Sigmoid colon (tissue), 7 donors: ENCODE results near the gene TMPRSS4. TPM values are rescaled to one million over a fixed set of nuclear protein-coding genes. Genes with fewer than 3 reads are reported as not detected.

Experiments
- DNase-seq: peaks from one replicate; pipeline ENCODE4 v3.0.0-alpha.2; 2019
- H3K27ac ChIP-seq, 4 donors: fragments of 200-600 bp; sonication (generic); one replicate each; pipeline ENCODE4 v1.5.1; 2016 to 2019; ENCODE audit warnings: mild to moderate bottlenecking in 1 of 4
- H3K27me3 ChIP-seq, 3 donors: fragments of 200-600 bp; sonication (generic); one replicate each; pipeline ENCODE4 v1.5.1; 2019; ENCODE audit warnings: mild to moderate bottlenecking in 1 of 3
- H3K36me3 ChIP-seq, 4 donors: fragments of 200-600 bp; sonication (generic); one replicate each; pipeline ENCODE4 v1.5.1; 2016 to 2019
- H3K4me1 ChIP-seq, 4 donors: fragments of 200-600 bp; sonication (generic); one replicate each; pipeline ENCODE4 v1.5.1; 2017 to 2019
- H3K4me3 ChIP-seq, 4 donors: fragments of 200-600 bp; sonication (generic); one replicate each; pipeline ENCODE4 v1.5.1; 2017 to 2019; ENCODE audit warnings: mild to moderate bottlenecking in 2 of 4, moderate library complexity in 1 of 4
- H3K9me3 ChIP-seq, 4 donors: fragments of 200-600 bp in 3 of 4; sonication (generic) in 3 of 4; one replicate each; pipeline versions ENCODE4 v1.5.1 to v1.6.1; 2013 to 2019
- EP300 ChIP-seq, 4 donors: sonication (generic); formaldehyde crosslinking; IDR thresholded peaks; one replicate each; pipeline ENCODE4 v1.6.1; 2017; ENCODE audit warnings: antibody characterized with exemption in 4 of 4
- POLR2A ChIP-seq, 2 donors: fragments of 450-650 bp; IDR thresholded peaks; one replicate each; pipeline ENCODE4 v1.6.1; 2016; ENCODE audit warnings: antibody characterized with exemption in 2 of 2, mild to moderate bottlenecking in 2 of 2, moderate library complexity in 2 of 2
- POLR2AphosphoS5 ChIP-seq, 4 donors: sonication (generic); formaldehyde crosslinking; IDR thresholded peaks; one replicate each; pipeline ENCODE4 v1.6.1; 2017; ENCODE audit warnings: antibody characterized with exemption in 4 of 4
- WGBS, 2 donors: extraction: QIAGEN DNeasy Blood & Tissue Kit; methylation state at CpG; one replicate each; pipeline ENCODE4 v1.1.7; 2013; 5-methylcytosine and 5-hydroxymethylcytosine counted together
- intact Hi-C: fragments of 100-400 bp; cut with DNase I; formaldehyde crosslinking; loops from one replicate; pipeline ENCODE4 v1.15.1; 2023
- polyA plus RNA-seq, 3 donors: library from polyadenylated mRNA; stranded (reverse); fragments of 200-250 nt; gene quantifications; one replicate each; pipeline ENCODE4 v1.2.3, GENCODE V29; 2013
- total RNA-seq, 4 donors: library from RNA; depleted of rRNA; stranded (reverse); fragments of >200 nt; gene quantifications; one replicate each; pipeline ENCODE4 v1.1.0, GENCODE V29; 2016
- TF ChIP-seq, protein P1 (sequence below), 4 experiments: fragments of 450-650 bp in 3 of 4; fragments of 200-600 bp in 1 of 4; IDR thresholded peaks; one replicate each; pipeline ENCODE4 v1.5.1; 2016 to 2019; ENCODE audit warnings: antibody characterized with exemption in 4 of 4, mild to moderate bottlenecking in 3 of 4, moderate library complexity in 2 of 4
- donor health status: healthy with polysubstance abuse.
- donor health status: Bipolar disorder and iron deficiency.
- donor health status: healthy.

TMPRSS4 gene
- total and polyA plus RNA-seq, 7 donors: 1.4 to 134 (median 84.6) TPM; not detected in 3

DNA sequence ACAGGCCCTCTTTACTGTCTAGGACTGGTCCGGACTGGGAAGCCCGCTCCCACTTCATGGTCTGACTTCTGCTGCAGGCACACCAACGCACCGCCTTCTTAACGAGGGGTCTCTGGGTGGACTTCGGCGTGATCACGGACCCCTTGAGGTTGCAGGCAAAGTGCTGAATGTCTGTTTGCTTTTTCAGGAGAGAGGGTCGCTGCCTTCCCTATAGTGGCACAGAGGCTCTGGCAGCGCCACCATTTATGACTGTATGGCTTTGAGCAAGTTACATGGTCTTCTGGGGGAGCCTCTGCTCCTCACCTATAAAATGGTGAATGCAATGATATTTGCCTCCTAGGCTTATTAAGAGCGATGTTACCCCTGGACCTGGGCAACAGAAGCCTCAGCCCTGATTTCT, 77.1 kb downstream of the TMPRSS4 start:
- peaks cover 0 to 29% (median 24%) of the 10 kb centered on the region in 4 donors for H3K4me1 ChIP-seq
- TF ChIP-seq POLR2AphosphoS5 (IDR thresholded peaks at IDR 0.05) (no peak), POLR2A (IDR thresholded peaks at IDR 0.05) (no peak), EP300 (IDR thresholded peaks at IDR 0.05) (no peak)
- TF ChIP-seq, protein P1, sequence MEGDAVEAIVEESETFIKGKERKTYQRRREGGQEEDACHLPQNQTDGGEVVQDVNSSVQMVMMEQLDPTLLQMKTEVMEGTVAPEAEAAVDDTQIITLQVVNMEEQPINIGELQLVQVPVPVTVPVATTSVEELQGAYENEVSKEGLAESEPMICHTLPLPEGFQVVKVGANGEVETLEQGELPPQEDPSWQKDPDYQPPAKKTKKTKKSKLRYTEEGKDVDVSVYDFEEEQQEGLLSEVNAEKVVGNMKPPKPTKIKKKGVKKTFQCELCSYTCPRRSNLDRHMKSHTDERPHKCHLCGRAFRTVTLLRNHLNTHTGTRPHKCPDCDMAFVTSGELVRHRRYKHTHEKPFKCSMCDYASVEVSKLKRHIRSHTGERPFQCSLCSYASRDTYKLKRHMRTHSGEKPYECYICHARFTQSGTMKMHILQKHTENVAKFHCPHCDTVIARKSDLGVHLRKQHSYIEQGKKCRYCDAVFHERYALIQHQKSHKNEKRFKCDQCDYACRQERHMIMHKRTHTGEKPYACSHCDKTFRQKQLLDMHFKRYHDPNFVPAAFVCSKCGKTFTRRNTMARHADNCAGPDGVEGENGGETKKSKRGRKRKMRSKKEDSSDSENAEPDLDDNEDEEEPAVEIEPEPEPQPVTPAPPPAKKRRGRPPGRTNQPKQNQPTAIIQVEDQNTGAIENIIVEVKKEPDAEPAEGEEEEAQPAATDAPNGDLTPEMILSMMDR (IDR thresholded peaks at IDR 0.05): no peak
- no peaks in the 10 kb centered on the region for H3K36me3 ChIP-seq
- DNase-seq: no peak
- H3K9me3 ChIP-seq: no peaks in the 10 kb centered on the region
- 85 to 86% methylated on average over 11 of the region's 11 CpGs for WGBS, 2 donors
- H3K27ac ChIP-seq: no peak overlapping the region
- H3K27me3 ChIP-seq: peaks cover 7 to 76% (median 49%) of the 10 kb centered on the region in 3 donors
- intact Hi-C loops: no loop called here
- H3K4me3 ChIP-seq: no peak overlapping the region

GRCh38 chr11:118154641-118155040, 77.8 kb downstream of the TMPRSS4 start:
- H3K27me3 ChIP-seq: peaks cover 7 to 80% (median 49%) of the 10 kb centered on the region in 3 donors
- WGBS, 2 donors: 92 to 100% methylated on average over 1 of the region's 1 CpG
- peaks cover 0 to 29% (median 24%) of the 10 kb centered on the region in 4 donors for H3K4me1 ChIP-seq

DNA sequence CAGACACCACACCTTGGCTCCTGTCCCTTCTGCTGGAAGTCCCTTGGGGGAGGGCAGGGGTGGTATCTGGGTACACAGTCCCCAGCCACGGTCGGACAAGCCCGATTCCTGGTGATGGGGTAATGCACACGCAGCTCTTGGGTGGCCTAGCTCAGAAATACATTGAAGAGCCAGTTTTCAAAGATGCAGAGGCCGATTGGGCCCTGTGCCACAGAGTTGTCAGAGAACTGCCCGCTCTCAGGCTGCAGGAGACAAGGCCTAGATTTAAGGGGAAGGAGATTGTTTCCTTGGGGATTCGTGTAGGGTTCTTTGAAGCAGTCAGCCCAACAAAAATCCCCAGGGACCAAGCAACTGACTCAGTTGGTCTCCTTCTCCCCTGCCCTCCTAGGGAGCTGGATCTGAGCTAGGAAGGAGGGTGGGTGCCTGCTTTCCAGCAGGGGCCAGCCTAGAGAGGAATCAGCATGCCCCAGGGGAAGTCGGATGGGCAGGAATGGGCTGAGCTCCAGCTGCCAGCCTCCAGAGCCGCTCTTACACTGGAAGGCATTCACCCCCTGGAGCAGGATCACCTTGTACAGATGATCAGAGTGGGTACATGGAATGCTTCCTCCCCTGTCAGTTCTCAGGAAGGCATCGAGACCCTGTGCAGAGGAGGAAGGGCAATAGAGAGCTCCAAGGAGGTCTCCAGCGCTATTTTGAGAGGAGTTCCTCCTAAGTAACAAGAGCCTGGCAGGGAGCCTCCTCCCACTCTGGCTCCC, 79.1 kb downstream of the TMPRSS4 start:
- Histone ChIP-seq H3K27me3 (peaks cover 7 to 85% (median 49%) of the 10 kb centered on the region in 3 donors), H3K4me3 (no peak overlapping the region), H3K9me3 (no peaks in the 10 kb centered on the region), H3K27ac (no peak overlapping the region), H3K36me3 (no peaks in the 10 kb centered on the region), H3K4me1 (peaks cover 0 to 29% (median 24%) of the 10 kb centered on the region in 4 donors)
- intact Hi-C loops: no loop called here
- 59 to 63% methylated on average over 11 of the region's 11 CpGs for WGBS, 2 donors
- no peak for DNase-seq
- TF ChIP-seq, protein P1 (IDR thresholded peaks at IDR 0.05): no peak
- TF ChIP-seq POLR2AphosphoS5 (IDR thresholded peaks at IDR 0.05) (no peak), POLR2A (IDR thresholded peaks at IDR 0.05) (no peak), EP300 (IDR thresholded peaks at IDR 0.05) (no peak)

More at GRCh38 chr11:118154641-118155040, 77.8 kb downstream of the TMPRSS4 start:
- Histone ChIP-seq H3K4me3 (no peak overlapping the region), H3K27ac (no peak overlapping the region), H3K36me3 (no peaks in the 10 kb centered on the region), H3K9me3 (no peaks in the 10 kb centered on the region)
- TF ChIP-seq POLR2AphosphoS5 (IDR thresholded peaks at IDR 0.05): no peak
- TF ChIP-seq, protein P1 (IDR thresholded peaks at IDR 0.05): no peak
- TF ChIP-seq EP300 (IDR thresholded peaks at IDR 0.05): no peak
- TF ChIP-seq POLR2A (IDR thresholded peaks at IDR 0.05): no peak
- no peak for DNase-seq
- intact Hi-C loops: no loop called here

GRCh38 chr11:118156531-118157185, 79.8 kb downstream of the TMPRSS4 start:
- intact Hi-C loops: no loop called here
- peaks cover 0 to 26% (median 19%) of the 10 kb centered on the region in 4 donors for H3K4me1 ChIP-seq
- WGBS, 2 donors: 6 to 12% methylated on average over 21 of the region's 21 CpGs

More at GRCh38 chr11:118156531-118157185, 79.8 kb downstream of the TMPRSS4 start:
- Histone ChIP-seq H3K4me3 (no peak overlapping the region), H3K27me3 (peaks cover 7 to 86% (median 54%) of the 10 kb centered on the region in 3 donors), H3K27ac (no peak overlapping the region), H3K36me3 (no peaks in the 10 kb centered on the region), H3K9me3 (no peaks in the 10 kb centered on the region)
- no peak for TF ChIP-seq POLR2AphosphoS5 (IDR thresholded peaks at IDR 0.05)
- no peak for TF ChIP-seq POLR2A (IDR thresholded peaks at IDR 0.05)
- no peak for TF ChIP-seq EP300 (IDR thresholded peaks at IDR 0.05)
- TF ChIP-seq, protein P1 (IDR thresholded peaks at IDR 0.05): no peak
- DNase-seq: no peak
